Measurements from ENCODE around the gene CELA3B.

Gene CELA3B

DNA sequence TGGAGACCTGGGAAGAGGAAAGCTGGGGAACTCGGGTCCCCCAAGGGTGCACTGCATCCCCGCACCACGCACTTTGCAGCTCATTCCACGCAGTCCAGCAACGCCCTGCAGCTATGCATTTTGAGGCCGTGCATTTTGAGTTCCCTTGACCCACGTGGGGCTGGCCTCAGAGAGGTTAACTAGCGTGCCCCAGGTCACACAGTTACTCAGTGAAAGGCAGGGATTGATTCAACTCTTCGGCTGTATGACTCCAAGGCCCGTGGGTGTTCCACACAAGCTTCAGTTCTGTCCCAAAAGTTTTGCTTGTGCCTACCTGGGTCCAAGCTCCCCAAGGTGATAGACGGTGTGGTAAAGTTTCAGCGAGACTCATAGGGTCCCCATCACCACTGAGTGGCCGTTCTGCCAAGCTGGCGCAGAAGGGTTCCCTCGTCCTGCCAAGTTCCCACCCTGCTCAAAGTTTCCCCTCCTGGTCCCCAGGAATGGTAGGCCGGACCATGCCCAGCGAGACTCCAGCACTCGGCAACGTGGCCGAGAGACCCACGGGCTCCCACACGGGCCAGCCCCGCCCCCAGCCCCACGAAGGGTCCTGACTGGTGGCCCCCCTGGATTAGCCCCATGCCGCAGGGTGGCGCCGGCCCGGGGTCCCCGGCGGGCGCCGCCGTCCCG is 40.3 kb upstream of the CELA3B start:
- TF ChIP-seq POLR2AphosphoS5 (IDR thresholded peaks at IDR 0.05; ENCODE audit: low read depth, low read length) (no peak), TAF1 (IDR thresholded peaks at IDR 0.05; ENCODE audit: borderline replicate concordance, insufficient read depth, low read length) (no peak), FOXP2 (optimal IDR thresholded peaks at IDR 0.05; ENCODE audit: borderline replicate concordance, extremely low read depth, extremely low read length, insufficient read depth) (no peak), SIN3A (IDR thresholded peaks at IDR 0.05; ENCODE audit: borderline replicate concordance, insufficient read depth, low read length) (no peak)
- TF ChIP-seq, protein P1, sequence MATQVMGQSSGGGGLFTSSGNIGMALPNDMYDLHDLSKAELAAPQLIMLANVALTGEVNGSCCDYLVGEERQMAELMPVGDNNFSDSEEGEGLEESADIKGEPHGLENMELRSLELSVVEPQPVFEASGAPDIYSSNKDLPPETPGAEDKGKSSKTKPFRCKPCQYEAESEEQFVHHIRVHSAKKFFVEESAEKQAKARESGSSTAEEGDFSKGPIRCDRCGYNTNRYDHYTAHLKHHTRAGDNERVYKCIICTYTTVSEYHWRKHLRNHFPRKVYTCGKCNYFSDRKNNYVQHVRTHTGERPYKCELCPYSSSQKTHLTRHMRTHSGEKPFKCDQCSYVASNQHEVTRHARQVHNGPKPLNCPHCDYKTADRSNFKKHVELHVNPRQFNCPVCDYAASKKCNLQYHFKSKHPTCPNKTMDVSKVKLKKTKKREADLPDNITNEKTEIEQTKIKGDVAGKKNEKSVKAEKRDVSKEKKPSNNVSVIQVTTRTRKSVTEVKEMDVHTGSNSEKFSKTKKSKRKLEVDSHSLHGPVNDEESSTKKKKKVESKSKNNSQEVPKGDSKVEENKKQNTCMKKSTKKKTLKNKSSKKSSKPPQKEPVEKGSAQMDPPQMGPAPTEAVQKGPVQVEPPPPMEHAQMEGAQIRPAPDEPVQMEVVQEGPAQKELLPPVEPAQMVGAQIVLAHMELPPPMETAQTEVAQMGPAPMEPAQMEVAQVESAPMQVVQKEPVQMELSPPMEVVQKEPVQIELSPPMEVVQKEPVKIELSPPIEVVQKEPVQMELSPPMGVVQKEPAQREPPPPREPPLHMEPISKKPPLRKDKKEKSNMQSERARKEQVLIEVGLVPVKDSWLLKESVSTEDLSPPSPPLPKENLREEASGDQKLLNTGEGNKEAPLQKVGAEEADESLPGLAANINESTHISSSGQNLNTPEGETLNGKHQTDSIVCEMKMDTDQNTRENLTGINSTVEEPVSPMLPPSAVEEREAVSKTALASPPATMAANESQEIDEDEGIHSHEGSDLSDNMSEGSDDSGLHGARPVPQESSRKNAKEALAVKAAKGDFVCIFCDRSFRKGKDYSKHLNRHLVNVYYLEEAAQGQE (IDR thresholded peaks at IDR 0.05; ENCODE audit: insufficient read depth in 1 of 2, low read depth in 2 of 2, low read length in 2 of 2) = no peak

DNA sequence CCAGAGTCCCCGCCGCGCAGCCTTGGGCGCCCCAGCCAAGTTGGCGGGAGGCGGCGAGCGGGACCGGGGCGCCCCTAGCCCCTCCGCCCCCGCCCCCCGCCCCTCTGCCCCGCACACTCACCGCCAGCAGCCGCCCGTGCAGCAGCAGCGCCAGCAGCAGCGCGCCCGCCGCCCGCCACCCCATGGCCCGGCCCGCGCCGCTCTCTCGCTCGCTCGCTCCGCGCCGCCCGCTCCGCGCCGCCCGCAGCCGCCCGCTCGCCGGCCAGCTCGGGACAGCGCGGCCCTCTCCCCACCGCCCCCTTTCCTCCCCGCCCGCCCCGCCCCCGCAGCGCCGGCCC is 39.8 kb upstream of the CELA3B start, which contains the start of gene HSPG2:
Gene HSPG2 (minus strand): TSS at position 277 of the 338 bp plus-strand sequence. CDS start 93 bp downstream, at position 184.
- TF ChIP-seq TAF1 (IDR thresholded peaks at IDR 0.05; ENCODE audit: borderline replicate concordance, insufficient read depth, low read length) = no peak
- TF ChIP-seq POLR2AphosphoS5 (IDR thresholded peaks at IDR 0.05; ENCODE audit: low read depth, low read length) = no peak
- TF ChIP-seq, protein P1 (IDR thresholded peaks at IDR 0.05; ENCODE audit: insufficient read depth in 1 of 2, low read depth in 2 of 2, low read length in 2 of 2) = no peak
- TF ChIP-seq SIN3A (IDR thresholded peaks at IDR 0.05; ENCODE audit: borderline replicate concordance, insufficient read depth, low read length) = no peak
- no peak for TF ChIP-seq FOXP2 (optimal IDR thresholded peaks at IDR 0.05; ENCODE audit: borderline replicate concordance, extremely low read depth, extremely low read length, insufficient read depth)

- TF ChIP-seq FOXP2 (optimal IDR thresholded peaks at IDR 0.05; ENCODE audit: borderline replicate concordance, extremely low read depth, extremely low read length, insufficient read depth) (peak; percentile 16), POLR2AphosphoS5 (IDR thresholded peaks at IDR 0.05; ENCODE audit: low read depth, low read length) (no peak)
These were observed 39.3 kb upstream of the CELA3B start for GRCh38 chr1:21937372-21938121.

DNA sequence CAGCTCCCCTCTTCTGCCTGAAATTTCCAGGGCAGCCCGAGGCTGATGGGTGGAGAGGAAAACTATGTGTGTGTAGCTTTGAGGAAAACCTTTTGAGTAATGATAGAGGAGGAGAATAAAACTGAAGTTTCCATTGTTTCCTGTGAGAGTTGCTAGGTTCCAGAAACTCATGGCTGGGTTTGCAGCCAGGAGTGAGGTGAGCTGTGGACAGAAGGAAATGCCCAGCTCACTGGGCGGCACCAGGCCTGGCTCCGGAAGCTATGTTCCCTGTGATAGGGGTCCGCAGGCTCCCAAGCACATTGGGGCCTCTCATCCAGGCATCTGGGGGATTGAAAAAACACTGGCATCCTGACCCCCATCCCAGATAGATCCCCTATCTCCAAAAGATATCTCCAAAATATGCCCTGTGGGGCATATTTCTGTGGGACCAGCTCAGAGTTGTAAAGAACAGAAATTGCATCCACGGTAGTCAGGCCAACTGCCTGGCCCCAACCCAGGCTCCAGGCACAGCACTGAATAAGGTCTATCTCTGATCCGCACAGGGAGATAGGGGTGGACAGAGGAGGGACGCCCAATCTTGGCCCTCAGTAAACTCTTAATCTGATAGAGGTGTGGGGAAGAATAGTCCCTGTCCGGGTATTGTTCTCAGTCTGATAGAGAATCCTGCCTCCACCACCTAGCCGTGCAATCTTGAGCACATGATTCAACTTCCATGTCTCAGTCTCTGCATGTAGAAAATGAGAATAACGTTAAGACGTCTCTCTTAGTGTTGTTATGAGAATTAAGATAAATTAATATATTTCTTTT is 37.9 kb upstream of the CELA3B start:
- TF ChIP-seq TAF1 (IDR thresholded peaks at IDR 0.05; ENCODE audit: borderline replicate concordance, insufficient read depth, low read length) (no peak), SIN3A (IDR thresholded peaks at IDR 0.05; ENCODE audit: borderline replicate concordance, insufficient read depth, low read length) (no peak), POLR2AphosphoS5 (IDR thresholded peaks at IDR 0.05; ENCODE audit: low read depth, low read length) (no peak), FOXP2 (optimal IDR thresholded peaks at IDR 0.05; ENCODE audit: borderline replicate concordance, extremely low read depth, extremely low read length, insufficient read depth) (no peak)
- TF ChIP-seq, protein P1 (IDR thresholded peaks at IDR 0.05; ENCODE audit: insufficient read depth in 1 of 2, low read depth in 2 of 2, low read length in 2 of 2) = no peak

DNA sequence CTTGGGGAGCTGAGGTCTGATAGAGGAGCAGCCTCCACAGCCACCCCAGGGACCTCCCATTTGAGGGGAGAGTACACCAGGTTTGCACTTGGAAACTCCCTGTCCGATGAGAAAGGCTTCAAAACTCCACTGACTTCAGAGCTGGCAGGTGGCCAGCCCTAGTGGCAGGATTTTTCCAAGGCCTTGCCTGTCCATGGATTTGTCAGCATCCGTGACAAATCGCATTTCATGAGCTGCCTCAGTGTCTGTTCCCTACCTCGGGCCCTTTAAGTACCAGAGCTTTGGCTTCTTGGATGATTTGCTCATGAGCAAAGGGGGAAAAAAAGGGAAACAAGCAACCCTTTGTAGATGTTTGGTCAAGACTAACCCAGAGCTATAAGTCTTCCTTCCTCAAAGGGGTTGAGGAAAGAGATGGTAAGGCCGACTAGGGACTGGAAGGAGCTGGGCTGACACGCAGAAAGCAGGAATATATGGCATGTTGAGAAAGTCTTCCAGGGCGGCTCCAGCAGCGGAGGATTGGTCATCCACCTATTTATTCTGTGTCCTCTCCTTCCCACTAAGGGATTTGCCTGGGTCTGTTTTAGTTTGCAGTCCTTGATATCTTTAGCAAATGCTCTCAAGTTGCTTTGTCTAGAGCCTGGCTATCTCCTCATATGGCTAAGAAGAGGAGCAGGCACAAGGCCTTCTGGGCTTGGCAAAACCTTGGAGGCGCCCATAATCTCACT is 37.0 kb upstream of the CELA3B start:
- TF ChIP-seq POLR2AphosphoS5 (IDR thresholded peaks at IDR 0.05; ENCODE audit: low read depth, low read length) (no peak), FOXP2 (optimal IDR thresholded peaks at IDR 0.05; ENCODE audit: borderline replicate concordance, extremely low read depth, extremely low read length, insufficient read depth) (no peak), TAF1 (IDR thresholded peaks at IDR 0.05; ENCODE audit: borderline replicate concordance, insufficient read depth, low read length) (no peak), SIN3A (IDR thresholded peaks at IDR 0.05; ENCODE audit: borderline replicate concordance, insufficient read depth, low read length) (no peak)
- TF ChIP-seq, protein P1 (IDR thresholded peaks at IDR 0.05; ENCODE audit: insufficient read depth in 1 of 2, low read depth in 2 of 2, low read length in 2 of 2) = no peak

Data from PFSK-1 (cell line).